ENCODE data around the gene NELL1.

Gene NELL1

GRCh38 chr11:20934516-20934915, 265.1 kb downstream of the NELL1 start:
- H3K14ac ChIP-seq (ENCODE audit: low read length in 2 of 2): no peak overlapping the region

GRCh38 chr11:20937826-20938225, 268.4 kb downstream of the NELL1 start:
- Histone ChIP-seq H3K36me3 (ENCODE audit: control insufficient read depth in 1 of 2, insufficient read depth in 2 of 2, low read depth in 1 of 2, low read length in 2 of 2) (no peaks in the 10 kb centered on the region), H2BK5ac (ENCODE audit: low read depth, low read length, poor library complexity, severe bottlenecking) (no peak overlapping the region), H3K79me1 (replicated peaks; ENCODE audit: low read length, poor library complexity, severe bottlenecking) (no peaks in the 10 kb centered on the region), H3K9ac (ENCODE audit: low read length) (no peak overlapping the region), H3K9me3 (ENCODE audit: control insufficient read depth, low read length) (no peaks in the 10 kb centered on the region), H3K18ac (ENCODE audit: low read depth in 1 of 2, low read length in 2 of 2) (no peak overlapping the region), H2BK120ac (ENCODE audit: low read depth, low read length) (no peak overlapping the region), H3K4me3 (ENCODE audit: insufficient read depth in 1 of 2, low read depth in 1 of 2, low read length in 2 of 2) (no peak overlapping the region), H2BK12ac (ENCODE audit: low read length in 2 of 2) (no peak overlapping the region), H3K4ac (ENCODE audit: low read depth in 1 of 2, low read length in 2 of 2) (no peak overlapping the region), H3K27me3 (ENCODE audit: control insufficient read depth in 1 of 2, insufficient read depth in 1 of 2, low read length in 2 of 2) (no peaks in the 10 kb centered on the region), H2AK5ac (ENCODE audit: low read length, severe bottlenecking) (no peak overlapping the region), H3K23ac (ENCODE audit: low read length in 2 of 2) (no peak overlapping the region), H2AFZ (ENCODE audit: low read depth, low read length) (no peak overlapping the region), H3K14ac (ENCODE audit: low read length in 2 of 2) (no peak overlapping the region), H3K4me1 (ENCODE audit: control insufficient read depth, insufficient read depth, low read depth, low read length) (no peaks in the 10 kb centered on the region), H4K8ac (ENCODE audit: low read length) (no peak overlapping the region), H3K27ac (ENCODE audit: low read length, poor library complexity, severe bottlenecking) (no peak overlapping the region), H2BK15ac (ENCODE audit: low read depth, poor library complexity, severe bottlenecking) (no peak overlapping the region), H4K91ac (ENCODE audit: low read length) (no peak overlapping the region), H3K4me2 (ENCODE audit: low read length, poor library complexity, severe bottlenecking) (no peak overlapping the region)
- DNase-seq: no peak
- WGBS: 75% methylated on average over 6 of the region's 7 CpGs

More at GRCh38 chr11:20934516-20934915, 265.1 kb downstream of the NELL1 start:
- Histone ChIP-seq H3K4me1 (ENCODE audit: control insufficient read depth, insufficient read depth, low read depth, low read length) (no peaks in the 10 kb centered on the region), H3K23ac (ENCODE audit: low read length in 2 of 2) (no peak overlapping the region), H2AK5ac (ENCODE audit: low read length, severe bottlenecking) (no peak overlapping the region), H2BK120ac (ENCODE audit: low read depth, low read length) (no peak overlapping the region), H3K4me3 (ENCODE audit: insufficient read depth in 1 of 2, low read depth in 1 of 2, low read length in 2 of 2) (no peak overlapping the region), H3K18ac (ENCODE audit: low read depth in 1 of 2, low read length in 2 of 2) (no peak overlapping the region), H4K8ac (ENCODE audit: low read length) (no peak overlapping the region), H3K4me2 (ENCODE audit: low read length, poor library complexity, severe bottlenecking) (no peak overlapping the region), H3K9ac (ENCODE audit: low read length) (no peak overlapping the region), H2BK5ac (ENCODE audit: low read depth, low read length, poor library complexity, severe bottlenecking) (no peak overlapping the region), H3K27me3 (ENCODE audit: control insufficient read depth in 1 of 2, insufficient read depth in 1 of 2, low read length in 2 of 2) (no peaks in the 10 kb centered on the region), H4K91ac (ENCODE audit: low read length) (no peak overlapping the region), H3K4ac (ENCODE audit: low read depth in 1 of 2, low read length in 2 of 2) (no peak overlapping the region), H2BK12ac (ENCODE audit: low read length in 2 of 2) (no peak overlapping the region), H3K36me3 (ENCODE audit: control insufficient read depth in 1 of 2, insufficient read depth in 2 of 2, low read depth in 1 of 2, low read length in 2 of 2) (no peaks in the 10 kb centered on the region), H2BK15ac (ENCODE audit: low read depth, poor library complexity, severe bottlenecking) (no peak overlapping the region), H3K27ac (ENCODE audit: low read length, poor library complexity, severe bottlenecking) (no peak overlapping the region), H2AFZ (ENCODE audit: low read depth, low read length) (no peak overlapping the region), H3K9me3 (ENCODE audit: control insufficient read depth, low read length) (no peaks in the 10 kb centered on the region), H3K79me1 (replicated peaks; ENCODE audit: low read length, poor library complexity, severe bottlenecking) (no peaks in the 10 kb centered on the region)
- no peak for DNase-seq
- WGBS: 41% methylated on average over 1 of the region's 2 CpGs

- H3K79me1 ChIP-seq (replicated peaks; ENCODE audit: low read length, poor library complexity, severe bottlenecking): no peaks in the 10 kb centered on the region
- no peaks in the 10 kb centered on the region for H3K27me3 ChIP-seq (ENCODE audit: control insufficient read depth in 1 of 2, insufficient read depth in 1 of 2, low read length in 2 of 2)
- no peak overlapping the region for H3K14ac ChIP-seq (ENCODE audit: low read length in 2 of 2)
- no peak overlapping the region for H2AFZ ChIP-seq (ENCODE audit: low read depth, low read length)
- H3K27ac ChIP-seq (ENCODE audit: low read length, poor library complexity, severe bottlenecking): no peak overlapping the region
- H3K4me2 ChIP-seq (ENCODE audit: low read length, poor library complexity, severe bottlenecking): no peak overlapping the region
- H2BK120ac ChIP-seq (ENCODE audit: low read depth, low read length): no peak overlapping the region
- H3K4me3 ChIP-seq (ENCODE audit: insufficient read depth in 1 of 2, low read depth in 1 of 2, low read length in 2 of 2): no peak overlapping the region
- no peak overlapping the region for H2BK12ac ChIP-seq (ENCODE audit: low read length in 2 of 2)
- H4K8ac ChIP-seq (ENCODE audit: low read length): no peak overlapping the region
- no peak overlapping the region for H3K9ac ChIP-seq (ENCODE audit: low read length)
- H4K91ac ChIP-seq (ENCODE audit: low read length): no peak overlapping the region
- no peak for DNase-seq
- H2AK5ac ChIP-seq (ENCODE audit: low read length, severe bottlenecking): no peak overlapping the region
- H2BK15ac ChIP-seq (ENCODE audit: low read depth, poor library complexity, severe bottlenecking): no peak overlapping the region
- no peak overlapping the region for H3K4ac ChIP-seq (ENCODE audit: low read depth in 1 of 2, low read length in 2 of 2)
- H2BK5ac ChIP-seq (ENCODE audit: low read depth, low read length, poor library complexity, severe bottlenecking): no peak overlapping the region
- H3K4me1 ChIP-seq (ENCODE audit: control insufficient read depth, insufficient read depth, low read depth, low read length): no peaks in the 10 kb centered on the region
- no peaks in the 10 kb centered on the region for H3K9me3 ChIP-seq (ENCODE audit: control insufficient read depth, low read length)
- no peaks in the 10 kb centered on the region for H3K36me3 ChIP-seq (ENCODE audit: control insufficient read depth in 1 of 2, insufficient read depth in 2 of 2, low read depth in 1 of 2, low read length in 2 of 2)
- H3K23ac ChIP-seq (ENCODE audit: low read length in 2 of 2): no peak overlapping the region
- WGBS: 12% methylated on average over 1 of the region's 2 CpGs
- no peak overlapping the region for H3K18ac ChIP-seq (ENCODE audit: low read depth in 1 of 2, low read length in 2 of 2)
These were observed 280.2 kb downstream of the NELL1 start for GRCh38 chr11:20949585-20949984.

- Histone ChIP-seq H3K23ac (ENCODE audit: low read length in 2 of 2) (no peak overlapping the region), H3K4me3 (ENCODE audit: insufficient read depth in 1 of 2, low read depth in 1 of 2, low read length in 2 of 2) (no peak overlapping the region), H3K4me2 (ENCODE audit: low read length, poor library complexity, severe bottlenecking) (no peak overlapping the region), H3K36me3 (ENCODE audit: control insufficient read depth in 1 of 2, insufficient read depth in 2 of 2, low read depth in 1 of 2, low read length in 2 of 2) (no peaks in the 10 kb centered on the region), H3K4me1 (ENCODE audit: control insufficient read depth, insufficient read depth, low read depth, low read length) (no peaks in the 10 kb centered on the region), H4K91ac (ENCODE audit: low read length) (no peak overlapping the region), H3K27ac (ENCODE audit: low read length, poor library complexity, severe bottlenecking) (no peak overlapping the region), H3K14ac (ENCODE audit: low read length in 2 of 2) (no peak overlapping the region), H2BK120ac (ENCODE audit: low read depth, low read length) (no peak overlapping the region), H3K79me1 (replicated peaks; ENCODE audit: low read length, poor library complexity, severe bottlenecking) (no peaks in the 10 kb centered on the region), H2BK5ac (ENCODE audit: low read depth, low read length, poor library complexity, severe bottlenecking) (no peak overlapping the region), H3K9ac (ENCODE audit: low read length) (no peak overlapping the region), H3K9me3 (ENCODE audit: control insufficient read depth, low read length) (no peaks in the 10 kb centered on the region), H2BK12ac (ENCODE audit: low read length in 2 of 2) (no peak overlapping the region), H3K4ac (ENCODE audit: low read depth in 1 of 2, low read length in 2 of 2) (no peak overlapping the region), H2AK5ac (ENCODE audit: low read length, severe bottlenecking) (no peak overlapping the region), H3K27me3 (ENCODE audit: control insufficient read depth in 1 of 2, insufficient read depth in 1 of 2, low read length in 2 of 2) (no peaks in the 10 kb centered on the region), H2BK15ac (ENCODE audit: low read depth, poor library complexity, severe bottlenecking) (no peak overlapping the region), H3K18ac (ENCODE audit: low read depth in 1 of 2, low read length in 2 of 2) (no peak overlapping the region), H4K8ac (ENCODE audit: low read length) (no peak overlapping the region), H2AFZ (ENCODE audit: low read depth, low read length) (no peak overlapping the region)
- DNase-seq: no peak
- WGBS: 94% methylated on average over 1 of the region's 1 CpG
These were observed 293.2 kb downstream of the NELL1 start for GRCh38 chr11:20962581-20962980.

All from mesenchymal stem cell (in vitro differentiated cells and primary cell).